Hepatocyte (in vitro differentiated cells): Measurements from ENCODE around the gene TMEM11.

Source experiments
- EZH2 ChIP-seq: fragments of 200-600 bp; sonication (generic); IDR thresholded peaks from 2 replicates; pipeline ENCODE4 v1.6.1; 2016; ENCODE audit warnings: antibody characterized with exemption, mild to moderate bottlenecking, borderline replicate concordance
- TF ChIP-seq, protein P1 (sequence below): fragments of 200-600 bp; sonication (generic); IDR thresholded peaks from 2 replicates; pipeline ENCODE4 v1.5.1; 2016; ENCODE audit warnings: antibody characterized with exemption, mild to moderate bottlenecking; ENCODE audit not compliant: poor library complexity

DNA sequence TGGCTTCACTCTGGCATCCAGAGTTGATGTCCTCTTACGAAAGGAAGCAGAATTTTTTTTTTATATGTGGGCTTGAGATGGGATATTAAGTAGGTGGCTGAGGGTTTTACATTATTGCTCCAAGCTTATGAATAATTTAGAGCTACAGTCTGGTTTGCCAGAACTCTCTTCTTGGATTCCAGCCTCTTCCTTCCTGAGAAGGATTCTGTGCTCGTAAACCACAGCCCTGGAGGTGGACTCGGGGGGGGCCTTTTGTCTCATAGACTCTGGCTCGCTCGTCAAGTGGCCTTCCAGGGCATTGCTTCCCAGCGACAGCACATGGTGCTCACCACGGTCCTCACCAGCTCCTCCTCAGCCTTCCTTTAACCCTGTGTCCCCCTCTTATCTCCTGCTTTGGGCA, 43.2 kb downstream of the TMEM11 start:
- TF ChIP-seq, protein P1, sequence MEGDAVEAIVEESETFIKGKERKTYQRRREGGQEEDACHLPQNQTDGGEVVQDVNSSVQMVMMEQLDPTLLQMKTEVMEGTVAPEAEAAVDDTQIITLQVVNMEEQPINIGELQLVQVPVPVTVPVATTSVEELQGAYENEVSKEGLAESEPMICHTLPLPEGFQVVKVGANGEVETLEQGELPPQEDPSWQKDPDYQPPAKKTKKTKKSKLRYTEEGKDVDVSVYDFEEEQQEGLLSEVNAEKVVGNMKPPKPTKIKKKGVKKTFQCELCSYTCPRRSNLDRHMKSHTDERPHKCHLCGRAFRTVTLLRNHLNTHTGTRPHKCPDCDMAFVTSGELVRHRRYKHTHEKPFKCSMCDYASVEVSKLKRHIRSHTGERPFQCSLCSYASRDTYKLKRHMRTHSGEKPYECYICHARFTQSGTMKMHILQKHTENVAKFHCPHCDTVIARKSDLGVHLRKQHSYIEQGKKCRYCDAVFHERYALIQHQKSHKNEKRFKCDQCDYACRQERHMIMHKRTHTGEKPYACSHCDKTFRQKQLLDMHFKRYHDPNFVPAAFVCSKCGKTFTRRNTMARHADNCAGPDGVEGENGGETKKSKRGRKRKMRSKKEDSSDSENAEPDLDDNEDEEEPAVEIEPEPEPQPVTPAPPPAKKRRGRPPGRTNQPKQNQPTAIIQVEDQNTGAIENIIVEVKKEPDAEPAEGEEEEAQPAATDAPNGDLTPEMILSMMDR: no peak
- TF ChIP-seq EZH2: no peak
